GM18951 (cell line): ENCODE data around the gene DENND2D.

Experiments
- POLR2A ChIP-seq: IDR thresholded peaks from 4 replicates; pipeline ENCODE4 v1.6.1; 2011; ENCODE audit warnings: mild to moderate bottlenecking; ENCODE audit not compliant: insufficient read length, insufficient read depth; ENCODE audit errors: extremely low read depth
- in situ Hi-C: fragments of 300-500 bp; cut with MboI; formaldehyde crosslinking; loops from one replicate; pipeline ENCODE4 v1.12.0; 2022; ENCODE audit warnings: low sequenced_read_pairs, mixed read lengths, inconsistent platforms; ENCODE audit not compliant: unreplicated experiment

DENND2D gene

GRCh38 chr1:111174070-111174469 lies 26.4 kb downstream of the DENND2D start:
- TF ChIP-seq POLR2A, result no peak
- in situ Hi-C loops, result no loop called here

- in situ Hi-C loops, result no loop called here
- no peak for TF ChIP-seq POLR2A
Observed at GRCh38 chr1:111172463-111172862, 28.0 kb downstream of the DENND2D start.

- no peak for TF ChIP-seq POLR2A
Observed at GRCh38 chr1:111164151-111164550, 36.3 kb downstream of the DENND2D start.

GRCh38 chr1:111163363-111163762 lies 37.1 kb downstream of the DENND2D start:
- in situ Hi-C loops, result no loop called here
- no peak for TF ChIP-seq POLR2A

More at GRCh38 chr1:111164151-111164550, 36.3 kb downstream of the DENND2D start:
- in situ Hi-C loops, result no loop called here

- in situ Hi-C loops, result no loop called here
- no peak for TF ChIP-seq POLR2A
Observed at GRCh38 chr1:111162488-111162880, 38.0 kb downstream of the DENND2D start.

GRCh38 chr1:111161843-111162487 lies 38.5 kb downstream of the DENND2D start:
- in situ Hi-C loops, result no loop called here
- no peak for TF ChIP-seq POLR2A

GRCh38 chr1:111157431-111157830 lies 43.0 kb downstream of the DENND2D start:
- TF ChIP-seq POLR2A, result no peak
- in situ Hi-C loops, result no loop called here

- in situ Hi-C loops, result no loop called here
Observed at GRCh38 chr1:111154021-111154999, 46.1 kb downstream of the DENND2D start.

GRCh38 chr1:111151838-111152237 lies 48.6 kb downstream of the DENND2D start:
- TF ChIP-seq POLR2A, result no peak
- in situ Hi-C loops, result no loop called here

More at GRCh38 chr1:111154021-111154999, 46.1 kb downstream of the DENND2D start:
- TF ChIP-seq POLR2A, result no peak

GRCh38 chr1:111148376-111148881 lies 52.0 kb downstream of the DENND2D start:
- in situ Hi-C loops, result no loop called here

GRCh38 chr1:111147948-111148347 lies 52.5 kb downstream of the DENND2D start:
- in situ Hi-C loops, result no loop called here

More at GRCh38 chr1:111148376-111148881, 52.0 kb downstream of the DENND2D start:
- no peak for TF ChIP-seq POLR2A

GRCh38 chr1:111145963-111146768 lies 54.3 kb downstream of the DENND2D start:
- in situ Hi-C loops, result no loop called here
- TF ChIP-seq POLR2A, result no peak

More at GRCh38 chr1:111147948-111148347, 52.5 kb downstream of the DENND2D start:
- TF ChIP-seq POLR2A, result no peak

GRCh38 chr1:111145542-111145941 lies 54.9 kb downstream of the DENND2D start:
- in situ Hi-C loops, result no loop called here
- TF ChIP-seq POLR2A, result no peak

- in situ Hi-C loops, result no loop called here
- no peak for TF ChIP-seq POLR2A
Observed at GRCh38 chr1:111142356-111142975, 58.0 kb downstream of the DENND2D start.
